K562 treated with DMSO at 1 percent for 48 hours (cell line): ENCODE measurements around the gene FXR1. TPM values are rescaled to one million over a fixed set of nuclear protein-coding genes. Genes with fewer than 3 reads are reported as not detected.

Experiments used
- total RNA-seq: library from RNA; unstranded; fragments of 300-600 nt; gene quantifications from 2 replicates; pipeline ENCODE4 v1.2.3, GENCODE V29; 2022; ENCODE audit warnings: low replicate concordance; ENCODE audit errors: extremely low read depth

The FXR1 gene
- not detected in 2 replicates for total RNA-seq

DNA sequence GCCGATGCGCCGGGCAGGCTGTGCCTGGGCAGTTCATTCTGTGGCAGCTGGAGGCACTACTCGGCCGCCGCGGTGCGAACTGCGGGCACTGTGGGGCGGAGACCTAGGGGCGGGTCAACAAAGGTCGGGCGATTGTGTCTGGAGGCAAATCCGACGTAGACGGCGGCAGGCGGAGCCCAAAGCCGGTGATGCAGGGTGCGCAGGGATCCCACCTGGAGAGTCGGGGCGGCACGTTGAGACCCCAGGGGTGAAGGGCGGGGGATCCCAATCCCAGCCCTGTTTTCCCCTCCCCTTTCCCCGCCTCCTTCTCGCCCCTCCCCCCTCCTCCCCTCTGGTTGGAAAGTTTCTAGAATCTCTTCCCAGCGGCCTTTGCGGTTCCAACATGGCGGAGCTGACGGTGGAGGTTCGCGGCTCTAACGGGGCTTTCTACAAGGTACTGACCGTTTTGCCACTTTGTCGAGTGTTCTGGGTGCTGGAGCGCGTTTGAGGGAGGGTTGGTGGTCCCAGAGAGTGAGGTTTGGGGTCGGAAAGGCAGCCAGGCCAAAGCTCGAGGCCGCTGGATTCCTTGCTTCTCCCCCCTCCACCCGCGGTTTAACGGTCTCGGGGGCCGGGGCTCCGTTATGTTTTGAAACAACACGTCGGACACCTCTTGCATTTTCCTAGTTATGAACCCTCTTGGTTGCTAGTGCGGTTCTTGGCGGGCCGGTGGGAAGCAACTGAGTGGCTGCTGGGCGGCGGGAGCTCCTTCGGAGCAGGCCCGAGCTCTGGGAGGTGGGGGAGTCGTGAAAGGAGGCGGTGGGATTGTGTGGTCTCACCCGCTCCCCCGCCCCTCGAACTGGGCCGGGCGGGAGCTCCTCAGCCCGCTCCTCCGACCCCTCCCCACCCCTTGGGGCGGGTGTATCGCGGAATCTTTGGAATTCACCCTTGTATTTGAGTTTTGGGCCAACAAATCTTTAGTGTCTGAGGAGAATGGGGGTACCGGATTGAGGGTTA, at the start of gene FXR1:
FXR1 (plus strand) TSS at position 367 of the 993 bp plus-strand sequence; CDS start at position 383, 16 bp downstream.

GRCh38 chr3:180989291-180990163, 77.1 kb downstream of the FXR1 start, which contains the start of gene DNAJC19:
DNAJC19 (minus strand) TSS chr3:180989736; CDS start chr3:180989602, 134 bp downstream.

Other genes starting within 250 kb of the FXR1 start
- gene CCDC39, start 233.2 kb upstream of the FXR1 start, total RNA-seq: not detected in 2 replicates
- not detected in 2 replicates for gene DNAJC19, start 77.1 kb downstream of the FXR1 start, total RNA-seq